ENCODE results near the gene SLC37A1. TPM values are rescaled to one million over a fixed set of nuclear protein-coding genes. Genes with fewer than 3 reads are reported as not detected.

Gene SLC37A1
- total and polyA plus RNA-seq, 9 of the 15 experiments (the other 6 are each of a cell fraction or from before 2014, with no cell fraction given) = 0.06 to 3.4 (median 0.40) TPM

DNA sequence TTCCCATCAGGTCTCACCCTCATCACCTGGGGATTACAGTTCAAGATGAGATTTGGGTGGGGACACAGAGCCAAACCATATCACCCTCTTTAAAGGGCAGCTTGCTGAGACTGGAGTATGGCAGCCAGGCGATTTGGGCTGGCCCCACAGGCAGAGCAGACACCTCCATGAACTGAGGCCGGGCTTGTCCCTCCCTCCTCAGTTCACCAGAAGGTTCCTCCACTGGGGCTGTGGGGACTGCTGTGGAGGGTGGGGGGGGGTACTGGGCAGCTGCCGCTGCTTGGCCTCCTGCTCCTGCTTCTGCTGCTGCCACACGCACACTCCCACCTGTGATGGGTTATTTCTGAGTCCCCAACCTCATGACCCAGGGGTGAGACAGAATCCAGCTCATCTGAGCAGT, 85.8 kb downstream of the SLC37A1 start (continued):
- TF ChIP-seq CBX2 (IDR thresholded peaks at IDR 0.05; ENCODE audit: insufficient read depth, low read length, poor library complexity, severe bottlenecking) (no peak), PML (IDR thresholded peaks at IDR 0.05; ENCODE audit: low read length) (no peak)

DNA sequence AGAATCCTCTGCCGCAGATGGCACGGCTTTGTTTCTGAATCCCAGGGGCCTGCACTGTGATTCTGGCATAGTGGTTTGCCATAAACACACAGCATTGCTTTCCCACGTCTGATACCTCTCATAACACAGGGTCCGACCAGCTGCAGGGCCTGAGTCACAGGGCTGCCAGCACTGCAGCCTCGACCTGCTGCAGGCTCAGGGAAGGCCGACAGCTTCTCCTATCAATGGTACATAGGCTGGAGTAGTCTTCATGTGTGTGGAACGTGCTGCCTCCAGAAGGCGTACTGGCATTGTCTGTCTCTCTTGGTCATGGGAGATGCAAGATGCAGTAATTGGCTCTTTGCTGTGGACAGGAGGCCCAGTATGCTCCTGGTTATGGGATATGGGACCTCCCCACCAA, 86.3 kb downstream of the SLC37A1 start:
- Histone ChIP-seq H3K9me3 (replicated peaks; ENCODE audit: control insufficient read depth, insufficient read depth, low read depth, low read length) (peaks cover 2% of the 10 kb centered on the region; the same call in 1 of the 2 replicates), H3K36me3 (ENCODE audit: control insufficient read depth, insufficient read depth, low read length) (no peaks in the 10 kb centered on the region), H2AFZ (ENCODE audit: low read depth, low read length) (no peak overlapping the region), H3K79me2 (ENCODE audit: control insufficient read depth, insufficient read depth, low read length) (no peaks in the 10 kb centered on the region), H3K27me3 (ENCODE audit: control insufficient read depth in 2 of 2, insufficient read depth in 2 of 2, low read length in 2 of 2) (peaks cover 46 to 66% of the 10 kb centered on the region in 2 experiments), H3K9me1 (ENCODE audit: control insufficient read depth, insufficient read depth, low read length) (no peaks in the 10 kb centered on the region), H3K4me1 (replicated peaks in 1 of 2; ENCODE audit: control insufficient read depth in 2 of 2, insufficient read depth in 2 of 2, low read length in 2 of 2) (no peaks in the 10 kb centered on the region), H3K4me2 (ENCODE audit: insufficient read depth, low read length) (no peak overlapping the region), H3K9ac (ENCODE audit: insufficient read depth in 1 of 2, low read depth in 2 of 2, low read length in 2 of 2) (no peak overlapping the region), H4K20me1 (replicated peaks; ENCODE audit: control insufficient read depth, insufficient read depth, low read length) (no peaks in the 10 kb centered on the region), H3K4me3 (no peak overlapping the region), H3K27ac (ENCODE audit: extremely low read depth, low read depth, low read length) (no peak overlapping the region)
- intact Hi-C loops (cut with micrococcal nuclease) (no loop called here), in situ Hi-C loops (cut with MboI) (loop anchor here (10.0 kb wide), 1 partner anchor 215 kb away; no protein-coding TSS in a partner anchor)
- FAIRE-seq = no peak
- ChIA-PET POLR2A (no interaction called here), CTCF (ENCODE audit: low intra/inter-chr PET ratio) (no interaction called here)
- no peak for DNase-seq (ENCODE audit: extremely low read depth in 1 of 4, low spot score in 3 of 4)
- TF ChIP-seq EZH2 (IDR thresholded peaks at IDR 0.05; ENCODE audit: borderline replicate concordance, low read depth, low read length) (0 out of 2 replicates have a peak, but pooled peaks have one; percentile 42), BRD4 (IDR thresholded peaks at IDR 0.05) (no peak)
- no peak for ATAC-seq
- no TSS peak for BruUV-seq (replicated peaks)
- under 1% methylated on average over 8 of the region's 8 CpGs for WGBS (ENCODE audit: insufficient coverage, low coverage, missing lambda C conversion rate)

DNA sequence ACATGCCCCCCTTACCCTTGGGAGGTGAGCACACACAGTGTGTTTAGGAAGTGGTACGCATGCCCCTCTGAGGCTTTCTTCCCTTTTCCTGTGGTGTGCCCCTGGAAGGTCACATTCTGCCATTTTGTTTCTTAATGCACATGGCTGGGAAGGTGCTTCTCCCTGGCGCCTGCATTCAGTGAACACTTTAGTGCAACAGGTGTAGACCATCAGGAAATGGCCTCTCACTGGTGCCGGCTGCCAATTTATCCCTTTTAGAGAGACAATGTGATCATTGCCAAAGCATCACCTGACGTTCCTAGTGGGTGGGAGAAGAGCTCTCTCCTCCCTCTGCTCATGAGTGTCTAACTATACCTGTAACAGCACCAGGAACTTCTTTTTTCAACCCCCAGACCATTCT, 88.0 kb downstream of the SLC37A1 start:
- no peak for DNase-seq (ENCODE audit: extremely low read depth in 1 of 4, low spot score in 3 of 4)
- no peak for ATAC-seq
- no TSS peak for BruUV-seq (replicated peaks)
- ChIA-PET POLR2A (interaction anchor here (0.6 kb wide), 1 partner anchor 33 kb away, joined by 3 read pairs; no protein-coding TSS in a partner anchor), CTCF (ENCODE audit: low intra/inter-chr PET ratio) (no interaction called here)
- Histone ChIP-seq H3K9me1 (ENCODE audit: control insufficient read depth, insufficient read depth, low read length) (no peaks in the 10 kb centered on the region), H4K20me1 (replicated peaks; ENCODE audit: control insufficient read depth, insufficient read depth, low read length) (no peaks in the 10 kb centered on the region), H3K4me1 (replicated peaks in 1 of 2; ENCODE audit: control insufficient read depth in 2 of 2, insufficient read depth in 2 of 2, low read length in 2 of 2) (no peaks in the 10 kb centered on the region), H3K4me3 (no peak overlapping the region), H3K9ac (ENCODE audit: insufficient read depth in 1 of 2, low read depth in 2 of 2, low read length in 2 of 2) (no peak overlapping the region), H3K27ac (ENCODE audit: extremely low read depth, low read depth, low read length) (no peak overlapping the region), H3K4me2 (ENCODE audit: insufficient read depth, low read length) (no peak overlapping the region), H3K36me3 (ENCODE audit: control insufficient read depth, insufficient read depth, low read length) (no peaks in the 10 kb centered on the region), H3K27me3 (ENCODE audit: control insufficient read depth in 2 of 2, insufficient read depth in 2 of 2, low read length in 2 of 2) (peaks cover 43 to 60% of the 10 kb centered on the region in 2 experiments), H3K79me2 (ENCODE audit: control insufficient read depth, insufficient read depth, low read length) (no peaks in the 10 kb centered on the region), H3K9me3 (replicated peaks; ENCODE audit: control insufficient read depth, insufficient read depth, low read depth, low read length) (peaks cover 4% of the 10 kb centered on the region; the same call in 1 of the 2 replicates), H2AFZ (ENCODE audit: low read depth, low read length) (no peak overlapping the region)
- in situ Hi-C loops (cut with MboI) = no loop called here
- FAIRE-seq = no peak
- intact Hi-C loops (cut with micrococcal nuclease) = no loop called here
- WGBS (ENCODE audit: insufficient coverage, low coverage, missing lambda C conversion rate) = 0% methylated on average over 4 of the region's 4 CpGs
- no peak for TF ChIP-seq CEBPG (CRISPR knock-in tag; IDR thresholded peaks at IDR 0.05)
- no peak for TF ChIP-seq CEBPG (tag; conservative IDR thresholded peaks at IDR 0.05 in 1 of 2, IDR thresholded peaks at IDR 0.05 in 1 of 2)
- TF ChIP-seq PML (IDR thresholded peaks at IDR 0.05; ENCODE audit: low read length) = no peak
- TF ChIP-seq, protein P1, sequence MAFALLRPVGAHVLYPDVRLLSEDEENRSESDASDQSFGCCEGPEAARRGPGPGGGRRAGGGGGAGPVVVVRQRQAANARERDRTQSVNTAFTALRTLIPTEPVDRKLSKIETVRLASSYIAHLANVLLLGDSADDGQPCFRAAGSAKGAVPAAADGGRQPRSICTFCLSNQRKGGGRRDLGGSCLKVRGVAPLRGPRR (CRISPR knock-in tag; IDR thresholded peaks at IDR 0.05) = no peak
- no peak for TF ChIP-seq CTBP1 (IDR thresholded peaks at IDR 0.05; ENCODE audit: borderline replicate concordance)
- no peak for TF ChIP-seq ZNF212 (CRISPR knock-in tag; IDR thresholded peaks at IDR 0.05)
- TF ChIP-seq FOSL1 (tag; conservative IDR thresholded peaks at IDR 0.05) = no peak
- TF ChIP-seq, protein P2, sequence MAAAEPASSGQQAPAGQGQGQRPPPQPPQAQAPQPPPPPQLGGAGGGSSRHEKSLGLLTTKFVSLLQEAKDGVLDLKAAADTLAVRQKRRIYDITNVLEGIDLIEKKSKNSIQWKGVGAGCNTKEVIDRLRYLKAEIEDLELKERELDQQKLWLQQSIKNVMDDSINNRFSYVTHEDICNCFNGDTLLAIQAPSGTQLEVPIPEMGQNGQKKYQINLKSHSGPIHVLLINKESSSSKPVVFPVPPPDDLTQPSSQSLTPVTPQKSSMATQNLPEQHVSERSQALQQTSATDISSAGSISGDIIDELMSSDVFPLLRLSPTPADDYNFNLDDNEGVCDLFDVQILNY (CRISPR knock-in tag; IDR thresholded peaks at IDR 0.05) = no peak
- TF ChIP-seq U2AF2 (optimal IDR thresholded peaks at IDR 0.05; ENCODE audit: low read depth, low read length) = no peak
- TF ChIP-seq SRSF9 (IDR thresholded peaks at IDR 0.05; ENCODE audit: borderline replicate concordance, low read depth, low read length) = no peak
- no peak for TF ChIP-seq ELF1 (tag; IDR thresholded peaks at IDR 0.05)
- no peak for TF ChIP-seq ZNF699 (CRISPR knock-in tag; IDR thresholded peaks at IDR 0.05; ENCODE audit: insufficient replicate concordance)

Data from K562 (cell line).